WERI-Rb-1 (cell line): ENCODE measurements around the gene ACTG2.

ENCODE experiments used
- DNase-seq: peaks from one replicate; pipeline ENCODE4 v3.0.0-alpha.2; 2020
- H3K27ac ChIP-seq: fragments of 250-450 bp; sonication (Bioruptor Pico); 2 replicates; pipeline ENCODE4 v1.5.1; 2020; ENCODE audit warnings: mild to moderate bottlenecking, moderate library complexity
- H3K27me3 ChIP-seq: fragments of 250-450 bp; sonication (Bioruptor Pico); 2 replicates; pipeline ENCODE4 v1.5.1; 2021; ENCODE audit warnings: mild to moderate bottlenecking, low read depth, moderate library complexity; ENCODE audit not compliant: insufficient read depth, severe bottlenecking
- H3K36me3 ChIP-seq: fragments of 250-450 bp; sonication (Bioruptor Pico); 2 replicates; pipeline ENCODE4 v1.5.1; 2020; ENCODE audit warnings: mild to moderate bottlenecking, moderate library complexity
- H3K4me3 ChIP-seq: 2 replicates; pipeline ENCODE4 v1.5.1; 2011; ENCODE audit warnings: low read depth, mild to moderate bottlenecking, control low read depth, low read length
- H3K9me3 ChIP-seq: fragments of 250-450 bp; sonication (Bioruptor Pico); 2 replicates; pipeline ENCODE4 v1.5.1; 2021; ENCODE audit warnings: mild to moderate bottlenecking, moderate library complexity; ENCODE audit not compliant: severe bottlenecking
- TF ChIP-seq, protein P1 (sequence below): IDR thresholded peaks from 2 replicates; pipeline ENCODE4 v1.5.1; 2011; ENCODE audit warnings: low read depth, mild to moderate bottlenecking, control low read depth, inconsistent platforms, low read length

Gene ACTG2

DNA sequence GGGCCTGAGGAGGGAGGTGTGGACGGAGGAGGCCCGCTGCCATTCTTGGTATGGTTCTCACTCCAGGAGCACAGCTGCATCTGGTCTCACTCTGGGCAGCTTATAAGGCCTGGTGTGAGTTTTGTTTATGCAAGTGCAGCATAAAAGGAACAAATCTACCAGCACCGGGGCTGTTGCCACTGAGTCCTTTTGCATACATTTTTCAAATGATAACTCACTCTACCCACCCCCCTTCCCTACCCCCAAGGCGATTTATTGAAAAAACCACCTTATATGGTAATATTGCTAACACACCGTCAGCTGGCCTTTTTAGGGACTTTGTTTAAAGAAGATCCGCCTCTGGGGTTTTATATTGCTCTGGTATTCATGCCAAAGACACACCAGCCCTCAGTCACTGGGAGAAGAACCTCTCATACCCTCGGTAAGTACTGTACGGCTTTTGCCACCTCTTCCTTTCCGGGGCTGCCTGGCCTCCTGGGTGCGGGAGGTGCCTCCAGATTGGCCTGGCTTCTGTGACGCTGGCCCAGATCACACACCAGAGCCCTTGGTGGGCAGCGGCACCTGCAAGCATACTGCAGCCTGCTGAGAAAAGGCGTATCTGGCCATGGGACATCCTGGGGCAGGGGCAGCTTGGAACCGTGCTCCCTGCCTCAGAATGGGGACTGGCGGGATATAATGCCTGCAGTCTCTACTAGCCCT lies at the start of gene ACTG2:
TSS of gene ACTG2 (plus strand) at position 378 of the 699 bp plus-strand sequence. CDS start 8,304 bp downstream, outside the sequence.
- Histone ChIP-seq H3K9me3 (no peaks in the 10 kb centered on the region), H3K27ac (no peak within 1 kb of the TSS), H3K27me3 (no peaks in the 10 kb centered on the region), H3K4me3 (no peak within 1 kb of the TSS), H3K36me3 (no peaks in the 10 kb centered on the region)
- TF ChIP-seq, protein P1, sequence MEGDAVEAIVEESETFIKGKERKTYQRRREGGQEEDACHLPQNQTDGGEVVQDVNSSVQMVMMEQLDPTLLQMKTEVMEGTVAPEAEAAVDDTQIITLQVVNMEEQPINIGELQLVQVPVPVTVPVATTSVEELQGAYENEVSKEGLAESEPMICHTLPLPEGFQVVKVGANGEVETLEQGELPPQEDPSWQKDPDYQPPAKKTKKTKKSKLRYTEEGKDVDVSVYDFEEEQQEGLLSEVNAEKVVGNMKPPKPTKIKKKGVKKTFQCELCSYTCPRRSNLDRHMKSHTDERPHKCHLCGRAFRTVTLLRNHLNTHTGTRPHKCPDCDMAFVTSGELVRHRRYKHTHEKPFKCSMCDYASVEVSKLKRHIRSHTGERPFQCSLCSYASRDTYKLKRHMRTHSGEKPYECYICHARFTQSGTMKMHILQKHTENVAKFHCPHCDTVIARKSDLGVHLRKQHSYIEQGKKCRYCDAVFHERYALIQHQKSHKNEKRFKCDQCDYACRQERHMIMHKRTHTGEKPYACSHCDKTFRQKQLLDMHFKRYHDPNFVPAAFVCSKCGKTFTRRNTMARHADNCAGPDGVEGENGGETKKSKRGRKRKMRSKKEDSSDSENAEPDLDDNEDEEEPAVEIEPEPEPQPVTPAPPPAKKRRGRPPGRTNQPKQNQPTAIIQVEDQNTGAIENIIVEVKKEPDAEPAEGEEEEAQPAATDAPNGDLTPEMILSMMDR: no peak
- no peak for DNase-seq

DNA sequence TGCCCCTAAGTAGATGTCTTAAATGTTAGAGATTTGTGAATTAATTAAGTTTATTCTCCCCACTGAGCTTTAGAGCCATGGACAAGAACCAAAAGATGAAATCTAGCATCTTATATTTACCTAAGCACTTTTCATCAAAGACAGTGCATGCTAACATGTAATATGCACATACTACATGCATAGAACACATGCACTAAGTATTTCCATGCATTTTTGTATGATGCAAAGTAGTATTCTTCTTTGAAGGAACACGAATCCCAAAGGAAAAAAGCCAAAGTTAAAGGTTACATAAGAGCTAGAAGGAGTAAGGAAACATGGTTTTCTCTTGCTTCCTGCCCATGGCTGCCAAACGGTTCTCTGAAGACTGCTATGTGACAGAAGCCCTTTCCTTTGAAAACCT lies 48.7 kb upstream of the ACTG2 start:
- DNase-seq: no peak
- H3K36me3 ChIP-seq: peaks cover 46% of the 10 kb centered on the region

DNA sequence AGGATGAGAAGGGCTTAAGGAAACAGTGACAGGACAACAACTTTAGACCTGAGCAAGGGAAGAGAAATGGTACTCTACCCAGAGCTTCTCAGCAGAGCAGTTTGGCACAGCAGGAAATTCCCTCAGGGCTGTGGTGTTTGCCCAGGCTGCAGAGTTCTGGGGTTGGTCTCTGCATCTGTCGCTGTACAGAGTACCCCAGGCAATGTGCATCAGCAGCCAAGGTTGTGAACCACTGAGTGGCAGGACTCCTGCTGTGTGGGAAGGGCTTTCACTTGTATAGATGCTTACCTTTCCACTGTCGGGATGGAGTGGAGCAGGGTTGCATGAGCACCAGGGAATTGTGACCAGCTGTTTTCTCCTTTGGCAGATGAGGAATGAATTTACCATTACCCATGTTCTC lies 42.8 kb upstream of the ACTG2 start:
- TF ChIP-seq, protein P1: no peak
- Histone ChIP-seq H3K4me3 (no peak overlapping the region), H3K9me3 (no peaks in the 10 kb centered on the region), H3K36me3 (peaks cover 85% of the 10 kb centered on the region), H3K27me3 (no peaks in the 10 kb centered on the region), H3K27ac (no peak overlapping the region)
- DNase-seq: no peak

More for the DNA sequence above, 48.7 kb upstream of the ACTG2 start:
- H3K9me3 ChIP-seq: no peaks in the 10 kb centered on the region
- H3K27ac ChIP-seq: no peak overlapping the region
- H3K4me3 ChIP-seq: no peak overlapping the region
- H3K27me3 ChIP-seq: no peaks in the 10 kb centered on the region
- TF ChIP-seq, protein P1: no peak

DNA sequence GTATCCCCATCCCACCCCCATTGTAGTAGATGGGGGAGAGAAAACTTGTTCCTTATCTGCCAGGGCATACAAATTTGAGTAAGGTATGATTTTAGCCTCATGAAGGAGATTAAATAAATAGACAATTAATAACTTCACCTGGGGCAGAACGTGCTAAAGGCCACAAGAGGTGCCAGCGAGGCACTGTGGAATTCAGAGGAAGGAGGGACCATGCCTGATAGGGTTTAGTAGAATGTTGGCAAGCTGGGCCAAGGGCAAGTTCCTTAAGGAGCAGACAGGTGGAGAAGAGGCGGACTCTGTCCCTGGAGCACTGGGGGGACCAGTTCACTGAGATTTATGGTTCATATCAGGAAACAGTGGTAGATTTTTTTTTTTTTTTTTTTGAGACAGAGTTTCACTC lies 41.5 kb upstream of the ACTG2 start:
- DNase-seq: peak; percentile 19
- peaks cover 86% of the 10 kb centered on the region for H3K36me3 ChIP-seq

DNA sequence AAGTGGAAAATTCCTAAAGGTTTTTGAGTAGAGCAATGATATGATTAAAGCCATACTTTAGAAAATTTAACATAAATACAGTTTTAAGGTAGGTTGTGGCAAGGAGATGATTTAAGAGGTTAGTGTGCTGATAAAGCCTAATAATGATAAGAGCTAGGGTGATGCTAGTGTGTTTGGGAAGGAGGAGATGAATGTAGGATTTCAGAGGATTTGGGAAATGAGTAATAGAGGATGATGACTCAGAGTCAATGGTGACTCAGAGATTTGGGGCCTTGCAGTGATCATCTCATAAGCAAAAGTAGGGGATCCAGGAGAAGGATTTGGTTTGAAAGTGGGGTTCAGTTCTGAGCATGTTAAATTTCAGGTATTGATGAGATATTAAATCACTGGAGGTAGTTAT lies 40.8 kb upstream of the ACTG2 start:
- H3K27ac ChIP-seq: no peak overlapping the region
- TF ChIP-seq, protein P1: no peak
- H3K36me3 ChIP-seq: peaks cover 88% of the 10 kb centered on the region
- H3K9me3 ChIP-seq: no peaks in the 10 kb centered on the region
- DNase-seq: no peak
- no peak overlapping the region for H3K4me3 ChIP-seq
- H3K27me3 ChIP-seq: no peaks in the 10 kb centered on the region

More for the DNA sequence above, 41.5 kb upstream of the ACTG2 start:
- H3K4me3 ChIP-seq: no peak overlapping the region
- TF ChIP-seq, protein P1: peak; percentile 42
- no peaks in the 10 kb centered on the region for H3K27me3 ChIP-seq
- no peaks in the 10 kb centered on the region for H3K9me3 ChIP-seq
- no peak overlapping the region for H3K27ac ChIP-seq

DNA sequence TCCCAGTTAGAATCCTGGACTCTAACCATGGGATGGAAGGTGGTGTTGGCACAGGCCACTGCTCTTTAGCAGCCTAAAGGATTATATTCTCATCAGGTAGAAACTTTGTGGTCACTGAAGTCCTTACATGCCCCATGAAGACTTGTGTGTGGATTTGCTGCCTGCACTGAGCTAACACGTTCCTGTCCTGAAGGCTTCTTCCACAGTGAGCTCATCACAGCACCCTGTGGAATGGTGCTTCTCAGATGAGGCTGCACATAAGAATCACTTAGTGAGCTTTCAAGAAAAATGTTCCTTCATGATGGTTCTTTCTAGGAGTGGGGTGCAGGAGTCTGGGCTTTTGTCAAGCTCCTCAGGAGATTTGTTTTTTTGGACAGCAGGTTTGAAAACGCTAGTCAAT lies 37.3 kb upstream of the ACTG2 start:
- TF ChIP-seq, protein P1: no peak
- Histone ChIP-seq H3K36me3 (peaks cover 68% of the 10 kb centered on the region), H3K4me3 (no peak overlapping the region), H3K27me3 (no peaks in the 10 kb centered on the region), H3K27ac (no peak overlapping the region), H3K9me3 (no peaks in the 10 kb centered on the region)
- no peak for DNase-seq
